ENCODE results near the gene FBXL17.

DNA sequence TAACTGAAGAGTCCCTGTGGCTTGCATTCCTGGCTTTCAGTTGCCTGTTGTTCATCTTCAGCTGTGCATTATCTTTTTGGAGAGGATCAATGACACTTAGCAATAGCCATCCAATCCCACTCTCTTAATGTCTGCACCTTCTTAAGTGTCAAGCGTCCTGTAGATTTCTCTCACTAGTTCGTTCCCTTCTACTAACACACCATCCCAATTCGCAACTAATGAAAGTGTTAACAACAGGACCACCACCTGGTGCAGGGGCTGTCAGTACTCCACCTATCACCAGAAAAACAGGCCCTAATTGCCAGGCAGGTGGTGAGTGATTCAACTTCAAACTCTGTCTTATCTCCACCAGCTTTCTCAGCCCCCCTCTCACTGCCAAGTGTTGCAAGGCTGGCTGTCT lies 541.7 kb downstream of the FBXL17 start:
- TF ChIP-seq, protein P1, sequence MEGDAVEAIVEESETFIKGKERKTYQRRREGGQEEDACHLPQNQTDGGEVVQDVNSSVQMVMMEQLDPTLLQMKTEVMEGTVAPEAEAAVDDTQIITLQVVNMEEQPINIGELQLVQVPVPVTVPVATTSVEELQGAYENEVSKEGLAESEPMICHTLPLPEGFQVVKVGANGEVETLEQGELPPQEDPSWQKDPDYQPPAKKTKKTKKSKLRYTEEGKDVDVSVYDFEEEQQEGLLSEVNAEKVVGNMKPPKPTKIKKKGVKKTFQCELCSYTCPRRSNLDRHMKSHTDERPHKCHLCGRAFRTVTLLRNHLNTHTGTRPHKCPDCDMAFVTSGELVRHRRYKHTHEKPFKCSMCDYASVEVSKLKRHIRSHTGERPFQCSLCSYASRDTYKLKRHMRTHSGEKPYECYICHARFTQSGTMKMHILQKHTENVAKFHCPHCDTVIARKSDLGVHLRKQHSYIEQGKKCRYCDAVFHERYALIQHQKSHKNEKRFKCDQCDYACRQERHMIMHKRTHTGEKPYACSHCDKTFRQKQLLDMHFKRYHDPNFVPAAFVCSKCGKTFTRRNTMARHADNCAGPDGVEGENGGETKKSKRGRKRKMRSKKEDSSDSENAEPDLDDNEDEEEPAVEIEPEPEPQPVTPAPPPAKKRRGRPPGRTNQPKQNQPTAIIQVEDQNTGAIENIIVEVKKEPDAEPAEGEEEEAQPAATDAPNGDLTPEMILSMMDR (IDR thresholded peaks at IDR 0.05; ENCODE audit: insufficient read depth, low read length, poor library complexity, severe bottlenecking), result no peak
- TF ChIP-seq EZH2phosphoT487 (conservative IDR thresholded peaks at IDR 0.05; ENCODE audit: low read length), result no peak

All from SU-DHL-6 (cell line).